IMR-90 (cell line): ENCODE results near the gene NME1. TPM values are rescaled to one million over a fixed set of nuclear protein-coding genes. Genes with fewer than 3 reads are reported as not detected.

Experiments used
- ATAC-seq: fragments of 200-7000 bp; cut with Tn5 transposase; 2 replicates; pipeline ENCODE4 v1.9.1; 2020; ENCODE audit warnings: low read depth, mild to moderate bottlenecking, moderate library complexity
- BruUV-seq: library from RNA; stranded (reverse); fragments of 400-500 nt; replicated peaks from 2 replicates; lab custom pipeline; 2021; lab: Mats Ljungman, UMichigan
- CTCF ChIA-PET: fragments of 300-600 bp; formaldehyde crosslinking; extraction: SDS; loops from one replicate; lab custom pipeline; 2021; ENCODE audit warnings: antibody characterized with exemption; lab: Yijun Ruan, JAX
- POLR2A ChIA-PET: fragments of 300-600 bp; sonication (Branson Sonifier 250); formaldehyde crosslinking; loops from one replicate; lab custom pipeline; 2022; ENCODE audit warnings: antibody characterized with exemption; ENCODE audit not compliant: unreplicated experiment; lab: Charles Lee
- DNase-seq: peaks from one replicate; pipeline ENCODE4 v3.0.0; 2013
- H2AFZ ChIP-seq: replicated peaks from 2 replicates; pipeline ENCODE3; 2013; ENCODE audit warnings: low read length, mild to moderate bottlenecking; ENCODE audit not compliant: poor library complexity
- H2AK5ac ChIP-seq: 2 replicates; pipeline ENCODE4 v1.6.1; 2013; ENCODE audit warnings: low read depth, low read length, inconsistent platforms
- H2AK9ac ChIP-seq: replicated peaks from 2 replicates; pipeline ENCODE3; 2013; ENCODE audit warnings: mild to moderate bottlenecking, low read depth, low read length, moderate library complexity; ENCODE audit not compliant: poor library complexity
- H2BK120ac ChIP-seq: 2 replicates; pipeline ENCODE4 v1.6.1; 2013; ENCODE audit warnings: low read depth, low read length, inconsistent platforms
- H2BK15ac ChIP-seq: 3 replicates; pipeline ENCODE4 v1.6.1; 2013; ENCODE audit warnings: low read depth, low read length, inconsistent platforms
- H2BK20ac ChIP-seq: 2 replicates; pipeline ENCODE4 v1.6.1; 2013; ENCODE audit warnings: low read depth, mild to moderate bottlenecking, inconsistent platforms, low read length, moderate library complexity
- H2BK5ac ChIP-seq: 2 replicates; pipeline ENCODE4 v1.6.1; 2013; ENCODE audit warnings: mild to moderate bottlenecking, low read depth, low read length, inconsistent platforms; ENCODE audit not compliant: poor library complexity, severe bottlenecking
- H3K14ac ChIP-seq: replicated peaks from 2 replicates; pipeline ENCODE4 v1.6.1; 2013; ENCODE audit warnings: low read depth, low read length, inconsistent platforms
- H3K18ac ChIP-seq: 2 replicates; pipeline ENCODE4 v1.6.1; 2013; ENCODE audit warnings: low read depth, low read length, control low read depth
- H3K23ac ChIP-seq: 2 replicates; pipeline ENCODE4 v1.6.1; 2013; ENCODE audit warnings: low read depth, low read length, inconsistent platforms
- H3K27ac ChIP-seq: 2 replicates; pipeline ENCODE4 v1.5.1; 2013; ENCODE audit warnings: mild to moderate bottlenecking, control low read depth, low read length; ENCODE audit not compliant: insufficient read depth
- H3K27me3 ChIP-seq: 2 replicates; pipeline ENCODE4 v1.6.1; 2013; ENCODE audit warnings: low read length; ENCODE audit not compliant: control insufficient read depth, insufficient read depth
- H3K36me3 ChIP-seq: 2 replicates; pipeline ENCODE4 v1.6.1; 2013; ENCODE audit warnings: low read length, mixed read lengths; ENCODE audit not compliant: control insufficient read depth, insufficient read depth
- H3K4ac ChIP-seq: 2 replicates; pipeline ENCODE4 v1.6.1; 2013; ENCODE audit warnings: low read depth, low read length, inconsistent platforms
- H3K4me1 ChIP-seq: 2 replicates; pipeline ENCODE4 v1.6.1; 2013; ENCODE audit warnings: low read length, mixed read lengths; ENCODE audit not compliant: control insufficient read depth, insufficient read depth
- H3K4me2 ChIP-seq: 2 replicates; pipeline ENCODE4 v1.6.1; 2013; ENCODE audit warnings: low read depth, mild to moderate bottlenecking, control low read depth, low read length, moderate library complexity
- H3K4me3 ChIP-seq: 2 replicates; pipeline ENCODE4 v1.5.1; 2013; ENCODE audit warnings: low read depth, mild to moderate bottlenecking, control low read depth, low read length, moderate library complexity; ENCODE audit not compliant: insufficient read depth
- H3K56ac ChIP-seq: 2 replicates; pipeline ENCODE4 v1.6.1; 2013; ENCODE audit warnings: low read length, inconsistent platforms; ENCODE audit not compliant: insufficient read depth; ENCODE audit errors: extremely low read depth
- H3K79me1 ChIP-seq, 2 experiments: 2 replicates each; pipeline ENCODE4 v1.6.1; 2013; ENCODE audit warnings: low read length in 2 of 2, inconsistent platforms in 1 of 2, low read depth in 1 of 2
- H3K9ac ChIP-seq: 2 replicates; pipeline ENCODE4 v1.6.1; 2013; ENCODE audit warnings: low read depth, low read length, control low read depth
- H3K9me1 ChIP-seq: 2 replicates; pipeline ENCODE4 v1.6.1; 2013; ENCODE audit warnings: low read length, inconsistent platforms; ENCODE audit not compliant: insufficient read depth
- H3K9me3 ChIP-seq: 2 replicates; pipeline ENCODE4 v1.6.1; 2013; ENCODE audit warnings: low read length; ENCODE audit not compliant: control insufficient read depth, insufficient read depth
- H4K20me1 ChIP-seq: 2 replicates; pipeline ENCODE4 v1.6.1; 2013; ENCODE audit warnings: low read length, inconsistent platforms; ENCODE audit not compliant: insufficient read depth
- H4K5ac ChIP-seq: 2 replicates; pipeline ENCODE4 v1.6.1; 2013; ENCODE audit warnings: mild to moderate bottlenecking, low read depth, low read length, control low read depth
- H4K8ac ChIP-seq, 2 experiments: 2 replicates each; pipeline ENCODE4 v1.6.1; 2013; ENCODE audit warnings: low read depth in 2 of 2, low read length in 2 of 2, control low read depth in 1 of 2, inconsistent platforms in 1 of 2
- H4K91ac ChIP-seq: 2 replicates; pipeline ENCODE4 v1.6.1; 2013; ENCODE audit warnings: low read depth, low read length, inconsistent platforms; ENCODE audit not compliant: insufficient read depth
- FOS ChIP-seq: fragments of 150-350 bp; IDR thresholded peaks from 2 replicates; pipeline ENCODE4 v1.6.1; 2016; ENCODE audit warnings: low read depth, low read length
- MXI1 ChIP-seq: IDR thresholded peaks from 2 replicates; pipeline ENCODE4 v1.6.1; 2012; ENCODE audit warnings: low read depth, mild to moderate bottlenecking, low read length, moderate library complexity, borderline replicate concordance
- WGBS, 2 experiments: methylation state at CpG; one replicate each; pipeline versions ENCODE4 v1.1.5 to v1.1.7; 2013; ENCODE audit warnings: missing lambda C conversion rate in 2 of 2; ENCODE audit not compliant: insufficient read length in 1 of 2; ENCODE audit errors: extremely low coverage in 2 of 2; 5-methylcytosine and 5-hydroxymethylcytosine counted together
- dilution Hi-C: fragments of 300-500 bp; cut with HindIII; formaldehyde crosslinking; loops from one replicate; pipeline ENCODE4 v1.14.3; 2018; ENCODE audit warnings: low sequenced_read_pairs; ENCODE audit not compliant: unreplicated experiment
- in situ Hi-C: fragments of 300-500 bp; cut with MboI; formaldehyde crosslinking; loops from 3 replicates; pipeline ENCODE4 v1.14.3; 2019; ENCODE audit warnings: low sequenced_read_pairs, inconsistent platforms, mixed read lengths
- intact Hi-C: fragments of 100-400 bp; cut with micrococcal nuclease; formaldehyde crosslinking; loops from 2 replicates; pipeline ENCODE4 v1.10.0; 2022
- polyA plus RNA-seq, 3 experiments: library from polyadenylated mRNA; depleted of rRNA; stranded (reverse); fragments of >200 nt; gene quantifications; 2 replicates each; pipeline ENCODE4 v1.2.3, GENCODE V29; 2012; ENCODE audit warnings: low replicate concordance in 1 of 3
- total RNA-seq: library from RNA; depleted of rRNA; stranded (reverse); fragments of >200 nt; gene quantifications from 2 replicates; pipeline ENCODE4 v1.2.3, GENCODE V29; 2012

NME1 gene
- total and polyA plus RNA-seq, 2 of the 4 experiments (the other 2 are of a cell fraction) = 311 to 312 TPM

- H2BK120ac ChIP-seq = peak overlapping the region; percentile 13; the same call in 1 of the 2 replicates
- peaks cover 10% of the 10 kb centered on the region; the same call in 1 of the 2 replicates for H3K9me1 ChIP-seq
- peak overlapping the region; percentile 95 for H4K5ac ChIP-seq
- whole genome bisulfite sequencing, 2 experiments = 10% methylated on average over 14 of the region's 21 CpGs; no CpG with 5 or more reads in 1 of the 2 experiments
- peak overlapping the region; percentile 94 for H3K4me2 ChIP-seq
- in situ Hi-C loops (no loop called here), intact Hi-C loops (loop anchor here (2.0 to 5.0 kb wide), 2 partner anchors 95 to 372 kb away; partner anchors contain the start of genes MBTD1 and UTP18), dilution Hi-C loops (no loop called here)
- H2BK5ac ChIP-seq = peak overlapping the region; percentile 95
- H2BK20ac ChIP-seq = no peak overlapping the region
- peaks cover 19% of the 10 kb centered on the region for H4K20me1 ChIP-seq
- peak overlapping the region; percentile 76 for H3K18ac ChIP-seq
- ChIA-PET POLR2A (no interaction called here), CTCF (interaction anchor here (0.5 to 1.3 kb wide), 2 partner anchors 42 to 98 kb away, joined by 3 read pairs; no protein-coding TSS in a partner anchor)
- peak overlapping the region; percentile 78 for H3K9ac ChIP-seq
- peak overlapping the region; percentile 87 to 100 for H4K8ac ChIP-seq
- peak overlapping the region; percentile 16 for H3K23ac ChIP-seq
- peak overlapping the region; percentile 89 for H3K14ac ChIP-seq
- peaks cover 27 to 56% of the 10 kb centered on the region in 2 experiments for H3K79me1 ChIP-seq
- TF ChIP-seq MXI1 = peak; percentile 12; the same call in 1 of the 2 replicates
- no peak for TF ChIP-seq FOS
- peaks cover 8% of the 10 kb centered on the region; the same call in 1 of the 2 replicates for H3K4me1 ChIP-seq
- no TSS peak for BruUV-seq
- H3K56ac ChIP-seq = peak overlapping the region; percentile 67
- H3K4me3 ChIP-seq = peak overlapping the region; percentile 87
- H4K91ac ChIP-seq = peak overlapping the region; percentile 95
- peaks cover 38% of the 10 kb centered on the region for H3K36me3 ChIP-seq
- peak overlapping the region; percentile 25; the same call in 2 of the 3 replicates for H2BK15ac ChIP-seq
- peak overlapping the region; percentile 97 for H2AK9ac ChIP-seq
- DNase-seq (peak; percentile 22), ATAC-seq (peak; percentile 19)
- peak overlapping the region; percentile 95 for H2AFZ ChIP-seq
- H3K9me3 ChIP-seq = no peaks in the 10 kb centered on the region
- H3K27me3 ChIP-seq = no peaks in the 10 kb centered on the region
- H3K27ac ChIP-seq = peak overlapping the region; percentile 91
- peak overlapping the region; percentile 84 for H2AK5ac ChIP-seq
- H3K4ac ChIP-seq = peak overlapping the region; percentile 97
Measured at GRCh38 chr17:51165680-51166197, 12.4 kb downstream of the NME1 start.
